ENCODE measurements around the gene SCAF4.

GRCh38 chr21:31729622-31730343 lies 2.1 kb downstream of the SCAF4 start:
- no peak for TF ChIP-seq CTCF (IDR thresholded peaks at IDR 0.05)
- TF ChIP-seq RAD21 (conservative IDR thresholded peaks at IDR 0.05 in 1 of 2, IDR thresholded peaks at IDR 0.05 in 1 of 2) = no peak
- TF ChIP-seq, protein P1, sequence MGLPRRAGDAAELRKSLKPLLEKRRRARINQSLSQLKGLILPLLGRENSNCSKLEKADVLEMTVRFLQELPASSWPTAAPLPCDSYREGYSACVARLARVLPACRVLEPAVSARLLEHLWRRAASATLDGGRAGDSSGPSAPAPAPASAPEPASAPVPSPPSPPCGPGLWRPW (IDR thresholded peaks at IDR 0.05) = no peak
- TF ChIP-seq EP300 (IDR thresholded peaks at IDR 0.05) = no peak
- TF ChIP-seq JUN (IDR thresholded peaks at IDR 0.05) = no peak
- no peak for TF ChIP-seq POLR2AphosphoS2 (conservative IDR thresholded peaks at IDR 0.05; ENCODE audit: low read length)
- no peak for TF ChIP-seq MAX (IDR thresholded peaks at IDR 0.05)

Data from A549 (cell line).